ENCODE data around the gene ULBP3. TPM values are rescaled to one million over a fixed set of nuclear protein-coding genes. Genes with fewer than 3 reads are reported as not detected.

ULBP3 gene
- total and polyA plus RNA-seq, 2 of the 13 experiments (the other 11 are each of a cell fraction or from before 2014, with no cell fraction given): 0.42 to 0.48 TPM

GRCh38 chr6:150118627-150119026 lies 49.7 kb upstream of the ULBP3 start:
- in situ Hi-C loops (cut with HindIII; ENCODE audit: extremely low pct_ligation_motif_present, low pct_unique_long_range_greater_than_20kb): no loop called here
- H3K36me3 ChIP-seq (replicated peaks in 1 of 2; ENCODE audit: control insufficient read depth in 1 of 2, insufficient read depth in 2 of 2, low read length in 2 of 2): no peaks in the 10 kb centered on the region
- peaks cover 8% of the 10 kb centered on the region; the same call in 1 of the 2 replicates for H3K4me1 ChIP-seq (ENCODE audit: insufficient read depth, low read length)
- H3K27me3 ChIP-seq (ENCODE audit: control insufficient read depth in 1 of 2, insufficient read depth in 2 of 2, low read length in 2 of 2): peaks cover 0 to 11% of the 10 kb centered on the region in 2 experiments; a peak in 3 of 5 replicates
- ChIA-PET POLR2A (no interaction called here), CTCF (ENCODE audit: low intra/inter-chr PET ratio, low total read pairs) (no interaction called here)
- H3K27ac ChIP-seq (ENCODE audit: extremely low read length, insufficient read depth, low read length): no peak overlapping the region
- DNase-seq (ENCODE audit: low spot score): peak; percentile 32
- WGBS (ENCODE audit: low lambda C conversion rate): 15% methylated on average over 9 of the region's 9 CpGs
- no peak overlapping the region for H3K4me2 ChIP-seq (ENCODE audit: low read depth, low read length)
- no peaks in the 10 kb centered on the region for H4K20me1 ChIP-seq (ENCODE audit: insufficient read depth, low read length)
- BruUV-seq (replicated peaks): no TSS peak
- H3K9ac ChIP-seq (ENCODE audit: insufficient read depth, low read depth, low read length): no peak overlapping the region
- no peak overlapping the region for H2AFZ ChIP-seq (ENCODE audit: low read length)
- intact Hi-C loops (cut with micrococcal nuclease; ENCODE audit: unreplicated experiment): no loop called here
- ATAC-seq: peak; percentile 81
- FAIRE-seq: no peak
- H3K4me3 ChIP-seq (replicated peaks in 1 of 3; ENCODE audit: insufficient read depth in 1 of 3, low read depth in 2 of 3, low read length in 3 of 3): no peak overlapping the region
- H3K79me2 ChIP-seq (ENCODE audit: insufficient read depth, low read length): no peaks in the 10 kb centered on the region
- no peaks in the 10 kb centered on the region for H3K9me3 ChIP-seq (ENCODE audit: low read length)
- TF ChIP-seq, protein P1, sequence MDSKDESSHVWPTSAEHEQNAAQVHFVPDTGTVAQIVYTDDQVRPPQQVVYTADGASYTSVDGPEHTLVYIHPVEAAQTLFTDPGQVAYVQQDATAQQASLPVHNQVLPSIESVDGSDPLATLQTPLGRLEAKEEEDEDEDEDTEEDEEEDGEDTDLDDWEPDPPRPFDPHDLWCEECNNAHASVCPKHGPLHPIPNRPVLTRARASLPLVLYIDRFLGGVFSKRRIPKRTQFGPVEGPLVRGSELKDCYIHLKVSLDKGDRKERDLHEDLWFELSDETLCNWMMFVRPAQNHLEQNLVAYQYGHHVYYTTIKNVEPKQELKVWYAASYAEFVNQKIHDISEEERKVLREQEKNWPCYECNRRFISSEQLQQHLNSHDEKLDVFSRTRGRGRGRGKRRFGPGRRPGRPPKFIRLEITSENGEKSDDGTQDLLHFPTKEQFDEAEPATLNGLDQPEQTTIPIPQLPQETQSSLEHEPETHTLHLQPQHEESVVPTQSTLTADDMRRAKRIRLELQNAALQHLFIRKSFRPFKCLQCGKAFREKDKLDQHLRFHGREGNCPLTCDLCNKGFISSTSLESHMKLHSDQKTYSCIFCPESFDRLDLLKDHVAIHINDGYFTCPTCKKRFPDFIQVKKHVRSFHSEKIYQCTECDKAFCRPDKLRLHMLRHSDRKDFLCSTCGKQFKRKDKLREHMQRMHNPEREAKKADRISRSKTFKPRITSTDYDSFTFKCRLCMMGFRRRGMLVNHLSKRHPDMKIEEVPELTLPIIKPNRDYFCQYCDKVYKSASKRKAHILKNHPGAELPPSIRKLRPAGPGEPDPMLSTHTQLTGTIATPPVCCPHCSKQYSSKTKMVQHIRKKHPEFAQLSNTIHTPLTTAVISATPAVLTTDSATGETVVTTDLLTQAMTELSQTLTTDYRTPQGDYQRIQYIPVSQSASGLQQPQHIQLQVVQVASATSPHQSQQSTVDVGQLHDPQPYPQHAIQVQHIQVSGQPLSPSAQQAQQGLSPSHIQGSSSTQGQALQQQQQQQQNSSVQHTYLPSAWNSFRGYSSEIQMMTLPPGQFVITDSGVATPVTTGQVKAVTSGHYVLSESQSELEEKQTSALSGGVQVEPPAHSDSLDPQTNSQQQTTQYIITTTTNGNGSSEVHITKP (CRISPR knock-in tag; IDR thresholded peaks at IDR 0.05; ENCODE audit: low read depth): no peak
- TF ChIP-seq NR1H2 (CRISPR knock-in tag; IDR thresholded peaks at IDR 0.05; ENCODE audit: borderline replicate concordance, low read depth): no peak
- TF ChIP-seq NFYC (CRISPR knock-in tag; IDR thresholded peaks at IDR 0.05): no peak
- TF ChIP-seq SNRNP70 (IDR thresholded peaks at IDR 0.05; ENCODE audit: low read depth, low read length): no peak
- TF ChIP-seq ZNF432 (CRISPR knock-in tag; IDR thresholded peaks at IDR 0.05; ENCODE audit: borderline replicate concordance): no peak
- TF ChIP-seq, protein P2, sequence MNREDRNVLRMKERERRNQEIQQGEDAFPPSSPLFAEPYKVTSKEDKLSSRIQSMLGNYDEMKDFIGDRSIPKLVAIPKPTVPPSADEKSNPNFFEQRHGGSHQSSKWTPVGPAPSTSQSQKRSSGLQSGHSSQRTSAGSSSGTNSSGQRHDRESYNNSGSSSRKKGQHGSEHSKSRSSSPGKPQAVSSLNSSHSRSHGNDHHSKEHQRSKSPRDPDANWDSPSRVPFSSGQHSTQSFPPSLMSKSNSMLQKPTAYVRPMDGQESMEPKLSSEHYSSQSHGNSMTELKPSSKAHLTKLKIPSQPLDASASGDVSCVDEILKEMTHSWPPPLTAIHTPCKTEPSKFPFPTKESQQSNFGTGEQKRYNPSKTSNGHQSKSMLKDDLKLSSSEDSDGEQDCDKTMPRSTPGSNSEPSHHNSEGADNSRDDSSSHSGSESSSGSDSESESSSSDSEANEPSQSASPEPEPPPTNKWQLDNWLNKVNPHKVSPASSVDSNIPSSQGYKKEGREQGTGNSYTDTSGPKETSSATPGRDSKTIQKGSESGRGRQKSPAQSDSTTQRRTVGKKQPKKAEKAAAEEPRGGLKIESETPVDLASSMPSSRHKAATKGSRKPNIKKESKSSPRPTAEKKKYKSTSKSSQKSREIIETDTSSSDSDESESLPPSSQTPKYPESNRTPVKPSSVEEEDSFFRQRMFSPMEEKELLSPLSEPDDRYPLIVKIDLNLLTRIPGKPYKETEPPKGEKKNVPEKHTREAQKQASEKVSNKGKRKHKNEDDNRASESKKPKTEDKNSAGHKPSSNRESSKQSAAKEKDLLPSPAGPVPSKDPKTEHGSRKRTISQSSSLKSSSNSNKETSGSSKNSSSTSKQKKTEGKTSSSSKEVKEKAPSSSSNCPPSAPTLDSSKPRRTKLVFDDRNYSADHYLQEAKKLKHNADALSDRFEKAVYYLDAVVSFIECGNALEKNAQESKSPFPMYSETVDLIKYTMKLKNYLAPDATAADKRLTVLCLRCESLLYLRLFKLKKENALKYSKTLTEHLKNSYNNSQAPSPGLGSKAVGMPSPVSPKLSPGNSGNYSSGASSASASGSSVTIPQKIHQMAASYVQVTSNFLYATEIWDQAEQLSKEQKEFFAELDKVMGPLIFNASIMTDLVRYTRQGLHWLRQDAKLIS (CRISPR knock-in tag; IDR thresholded peaks at IDR 0.05): no peak
- no peak for TF ChIP-seq ZNF710 (CRISPR knock-in tag; IDR thresholded peaks at IDR 0.05; ENCODE audit: borderline replicate concordance)
- TF ChIP-seq ZNF331 (CRISPR knock-in tag; IDR thresholded peaks at IDR 0.05): no peak
- TF ChIP-seq FOXP1 (IDR thresholded peaks at IDR 0.05): no peak
- TF ChIP-seq FOXP1 (CRISPR knock-in tag; IDR thresholded peaks at IDR 0.05): 0 out of 2 replicates have a peak, but pooled peaks have one; percentile 15
- no peak for TF ChIP-seq MTA1 (CRISPR knock-in tag; IDR thresholded peaks at IDR 0.05; ENCODE audit: borderline replicate concordance)
- TF ChIP-seq ZNF362 (CRISPR knock-in tag; IDR thresholded peaks at IDR 0.05; ENCODE audit: borderline replicate concordance): no peak
- TF ChIP-seq CBFB (CRISPR knock-in tag; IDR thresholded peaks at IDR 0.05): no peak
